ENCODE measurements around the gene FGFR3. TPM values are rescaled to one million over a fixed set of nuclear protein-coding genes. Genes with fewer than 3 reads are reported as not detected.

FGFR3 gene
- total and polyA plus RNA-seq, 10 of the 15 experiments (the other 5 are each of a cell fraction or from before 2014, with no cell fraction given): 0.05 to 0.33 (median 0.18) TPM; not detected in 6

DNA sequence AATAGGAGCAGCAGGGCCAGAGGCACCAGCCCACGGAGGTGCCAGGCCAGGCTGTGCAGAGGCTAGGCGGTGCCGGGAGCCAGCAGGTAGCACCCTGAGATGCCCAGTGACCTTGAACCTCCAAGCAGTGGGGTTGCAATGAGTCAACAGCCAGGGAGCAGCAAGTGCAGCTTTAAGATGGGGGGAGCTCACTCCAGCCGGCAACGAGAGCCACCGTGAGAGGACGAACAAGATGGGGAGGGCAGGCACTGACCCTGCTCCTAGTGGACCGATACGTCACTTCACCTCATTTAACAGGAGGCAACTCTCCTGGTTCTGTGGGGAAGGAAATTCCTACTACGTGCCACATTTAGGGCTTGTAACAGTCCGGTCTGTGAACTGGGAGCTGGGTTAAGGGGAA lies 58.1 kb downstream of the FGFR3 start (continued):
- TF ChIP-seq, protein P1, sequence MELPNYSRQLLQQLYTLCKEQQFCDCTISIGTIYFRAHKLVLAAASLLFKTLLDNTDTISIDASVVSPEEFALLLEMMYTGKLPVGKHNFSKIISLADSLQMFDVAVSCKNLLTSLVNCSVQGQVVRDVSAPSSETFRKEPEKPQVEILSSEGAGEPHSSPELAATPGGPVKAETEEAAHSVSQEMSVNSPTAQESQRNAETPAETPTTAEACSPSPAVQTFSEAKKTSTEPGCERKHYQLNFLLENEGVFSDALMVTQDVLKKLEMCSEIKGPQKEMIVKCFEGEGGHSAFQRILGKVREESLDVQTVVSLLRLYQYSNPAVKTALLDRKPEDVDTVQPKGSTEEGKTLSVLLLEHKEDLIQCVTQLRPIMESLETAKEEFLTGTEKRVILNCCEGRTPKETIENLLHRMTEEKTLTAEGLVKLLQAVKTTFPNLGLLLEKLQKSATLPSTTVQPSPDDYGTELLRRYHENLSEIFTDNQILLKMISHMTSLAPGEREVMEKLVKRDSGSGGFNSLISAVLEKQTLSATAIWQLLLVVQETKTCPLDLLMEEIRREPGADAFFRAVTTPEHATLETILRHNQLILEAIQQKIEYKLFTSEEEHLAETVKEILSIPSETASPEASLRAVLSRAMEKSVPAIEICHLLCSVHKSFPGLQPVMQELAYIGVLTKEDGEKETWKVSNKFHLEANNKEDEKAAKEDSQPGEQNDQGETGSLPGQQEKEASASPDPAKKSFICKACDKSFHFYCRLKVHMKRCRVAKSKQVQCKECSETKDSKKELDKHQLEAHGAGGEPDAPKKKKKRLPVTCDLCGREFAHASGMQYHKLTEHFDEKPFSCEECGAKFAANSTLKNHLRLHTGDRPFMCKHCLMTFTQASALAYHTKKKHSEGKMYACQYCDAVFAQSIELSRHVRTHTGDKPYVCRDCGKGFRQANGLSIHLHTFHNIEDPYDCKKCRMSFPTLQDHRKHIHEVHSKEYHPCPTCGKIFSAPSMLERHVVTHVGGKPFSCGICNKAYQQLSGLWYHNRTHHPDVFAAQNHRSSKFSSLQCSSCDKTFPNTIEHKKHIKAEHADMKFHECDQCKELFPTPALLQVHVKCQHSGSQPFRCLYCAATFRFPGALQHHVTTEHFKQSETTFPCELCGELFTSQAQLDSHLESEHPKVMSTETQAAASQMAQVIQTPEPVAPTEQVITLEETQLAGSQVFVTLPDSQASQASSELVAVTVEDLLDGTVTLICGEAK (IDR thresholded peaks at IDR 0.05; ENCODE audit: borderline replicate concordance): no peak

- no peak overlapping the region for H3K9ac ChIP-seq (ENCODE audit: control insufficient read depth, insufficient read depth, low read length)
- H2AFZ ChIP-seq (ENCODE audit: control insufficient read depth, low read depth, low read length): no peak overlapping the region
- H3K36me3 ChIP-seq (ENCODE audit: control insufficient read depth in 2 of 2, insufficient read depth in 2 of 2, low read length in 1 of 2): peaks cover 0 to 5% of the 10 kb centered on the region in 2 experiments; a peak in 1 of 4 replicates
- no peak overlapping the region for H3K4me3 ChIP-seq
- no TSS peak for BruUV-seq (replicated peaks)
- H3K27ac ChIP-seq (ENCODE audit: control insufficient read depth, insufficient read depth): no peak overlapping the region
- H3K9me3 ChIP-seq (replicated peaks; ENCODE audit: control insufficient read depth, insufficient read depth, low read length): no peaks in the 10 kb centered on the region
- ATAC-seq: no peak
- H4K20me1 ChIP-seq (ENCODE audit: control insufficient read depth, insufficient read depth): no peaks in the 10 kb centered on the region
- peak overlapping the region; percentile 48; the same call in 1 of the 2 replicates for H3K4me2 ChIP-seq (ENCODE audit: control insufficient read depth, insufficient read depth)
- H3K4me1 ChIP-seq (ENCODE audit: control insufficient read depth, insufficient read depth, low read length): peaks cover 22% of the 10 kb centered on the region
- RAD21 ChIA-PET (ENCODE audit: unreplicated experiment): interaction anchor here (0.8 kb wide), 1 partner anchor 47 kb away, joined by 3 read pairs; no protein-coding TSS in a partner anchor
- H3K79me2 ChIP-seq (ENCODE audit: control insufficient read depth, insufficient read depth, low read length): peaks cover 61% of the 10 kb centered on the region
- no peaks in the 10 kb centered on the region for H3K27me3 ChIP-seq (replicated peaks in 1 of 2; ENCODE audit: control insufficient read depth in 2 of 2, insufficient read depth in 2 of 2, low read length in 1 of 2)
- CTCF ChIA-PET: interaction anchor here (1.0 to 3.7 kb wide), 3 partner anchors 24 to 57 kb away, joined by 3 to 13 read pairs (median 4); no protein-coding TSS in a partner anchor
- no peak for FAIRE-seq
- DNase-seq (ENCODE audit: low read depth, low spot score): no peak
- in situ Hi-C loops (cut with MboI) (no loop called here), intact Hi-C loops (cut with micrococcal nuclease; ENCODE audit: unreplicated experiment) (loop anchor here (5.0 kb wide), 1 partner anchor 46 kb away; no protein-coding TSS in a partner anchor)
- SMC1A ChIA-PET (ENCODE audit: uncharacterized antibody, unreplicated experiment): interaction anchor here (0.5 to 1.5 kb wide), 3 partner anchors 18 to 47 kb away, joined by 3 to 6 read pairs (median 3); no protein-coding TSS in a partner anchor
- POLR2A ChIA-PET: no interaction called here
- WGBS (ENCODE audit: insufficient coverage, insufficient replicate concordance, low lambda C conversion rate, missing lambda C conversion rate): 81% methylated on average over 16 of the region's 16 CpGs
- TF ChIP-seq FOS (IDR thresholded peaks at IDR 0.05; ENCODE audit: borderline replicate concordance, extremely low read depth, insufficient read length) (no peak), ZNF24 (IDR thresholded peaks at IDR 0.05) (no peak), E2F4 (IDR thresholded peaks at IDR 0.05; ENCODE audit: low read depth, low read length) (no peak), NFYB (IDR thresholded peaks at IDR 0.05; ENCODE audit: insufficient read depth, low read depth, low read length) (no peak), PML (IDR thresholded peaks at IDR 0.05; ENCODE audit: low read length) (no peak), SMARCA5 (IDR thresholded peaks at IDR 0.05) (no peak), SP1 (IDR thresholded peaks at IDR 0.05; ENCODE audit: low read depth, low read length) (no peak), SREBF1 (IDR thresholded peaks at IDR 0.05; ENCODE audit: low read length) (no peak)
- TF ChIP-seq, protein P2, sequence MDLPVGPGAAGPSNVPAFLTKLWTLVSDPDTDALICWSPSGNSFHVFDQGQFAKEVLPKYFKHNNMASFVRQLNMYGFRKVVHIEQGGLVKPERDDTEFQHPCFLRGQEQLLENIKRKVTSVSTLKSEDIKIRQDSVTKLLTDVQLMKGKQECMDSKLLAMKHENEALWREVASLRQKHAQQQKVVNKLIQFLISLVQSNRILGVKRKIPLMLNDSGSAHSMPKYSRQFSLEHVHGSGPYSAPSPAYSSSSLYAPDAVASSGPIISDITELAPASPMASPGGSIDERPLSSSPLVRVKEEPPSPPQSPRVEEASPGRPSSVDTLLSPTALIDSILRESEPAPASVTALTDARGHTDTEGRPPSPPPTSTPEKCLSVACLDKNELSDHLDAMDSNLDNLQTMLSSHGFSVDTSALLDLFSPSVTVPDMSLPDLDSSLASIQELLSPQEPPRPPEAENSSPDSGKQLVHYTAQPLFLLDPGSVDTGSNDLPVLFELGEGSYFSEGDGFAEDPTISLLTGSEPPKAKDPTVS (IDR thresholded peaks at IDR 0.05; ENCODE audit: low read depth, low read length): no peak
- TF ChIP-seq, protein P3, sequence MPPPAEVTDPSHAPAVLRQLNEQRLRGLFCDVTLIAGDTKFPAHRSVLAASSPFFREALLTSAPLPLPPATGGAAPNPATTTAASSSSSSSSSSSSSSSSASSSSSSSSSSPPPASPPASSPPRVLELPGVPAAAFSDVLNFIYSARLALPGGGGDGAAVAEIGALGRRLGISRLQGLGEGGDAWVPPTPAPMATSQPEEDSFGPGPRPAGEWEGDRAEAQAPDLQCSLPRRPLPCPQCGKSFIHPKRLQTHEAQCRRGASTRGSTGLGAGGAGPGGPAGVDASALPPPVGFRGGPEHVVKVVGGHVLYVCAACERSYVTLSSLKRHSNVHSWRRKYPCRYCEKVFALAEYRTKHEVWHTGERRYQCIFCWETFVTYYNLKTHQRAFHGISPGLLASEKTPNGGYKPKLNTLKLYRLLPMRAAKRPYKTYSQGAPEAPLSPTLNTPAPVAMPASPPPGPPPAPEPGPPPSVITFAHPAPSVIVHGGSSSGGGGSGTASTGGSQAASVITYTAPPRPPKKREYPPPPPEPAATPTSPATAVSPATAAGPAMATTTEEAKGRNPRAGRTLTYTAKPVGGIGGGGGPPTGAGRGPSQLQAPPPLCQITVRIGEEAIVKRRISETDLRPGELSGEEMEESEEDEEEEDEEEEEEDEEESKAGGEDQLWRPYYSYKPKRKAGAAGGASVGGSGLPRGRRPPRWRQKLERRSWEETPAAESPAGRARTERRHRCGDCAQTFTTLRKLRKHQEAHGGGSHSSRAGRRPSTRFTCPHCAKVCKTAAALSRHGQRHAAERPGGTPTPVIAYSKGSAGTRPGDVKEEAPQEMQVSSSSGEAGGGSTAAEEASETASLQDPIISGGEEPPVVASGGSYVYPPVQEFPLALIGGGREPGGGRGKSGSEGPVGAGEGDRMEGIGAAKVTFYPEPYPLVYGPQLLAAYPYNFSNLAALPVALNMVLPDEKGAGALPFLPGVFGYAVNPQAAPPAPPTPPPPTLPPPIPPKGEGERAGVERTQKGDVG (CRISPR knock-in tag; IDR thresholded peaks at IDR 0.05): no peak
Observed at GRCh38 chr4:1851575-1852410, 58.7 kb downstream of the FGFR3 start.
